Activated CD4-positive, alpha-beta T cell treated with anti-CD3 and anti-CD28 coated beads, Interleukin-2, amount 10 ng/mL, durations not matched to agents 24 days and 14 days (primary cell): ENCODE data around the gene MEGF6. TPM values are rescaled to one million over a fixed set of nuclear protein-coding genes. Genes with fewer than 3 reads are reported as not detected.

Source experiments
- DNase-seq: peaks from one replicate; pipeline ENCODE4 v3.0.0; 2022
- H3K27ac Mint-ChIP-seq: one replicate; pipeline ENCODE4 v1.8.0; 2022; ENCODE audit warnings: mild to moderate bottlenecking, mixed read lengths
- H3K27me3 Mint-ChIP-seq: one replicate; pipeline ENCODE4 v1.8.0; 2022; ENCODE audit warnings: mixed read lengths
- H3K36me3 Mint-ChIP-seq: one replicate; pipeline ENCODE4 v1.8.0; 2022; ENCODE audit warnings: low read depth, mild to moderate bottlenecking, mixed read lengths
- H3K4me1 Mint-ChIP-seq: one replicate; pipeline ENCODE4 v1.8.0; 2021; ENCODE audit warnings: mixed read lengths
- H3K4me3 Mint-ChIP-seq: one replicate; pipeline ENCODE4 v1.8.0; 2022; ENCODE audit warnings: mild to moderate bottlenecking, moderate library complexity, mixed read lengths
- H3K9me3 Mint-ChIP-seq: one replicate; pipeline ENCODE4 v1.8.0; 2021; ENCODE audit warnings: mixed read lengths
- intact Hi-C: fragments of 100-400 bp; cut with micrococcal nuclease; formaldehyde crosslinking; loops from one replicate; pipeline ENCODE4 v1.15.1; 2023
- total RNA-seq: library from RNA; stranded (reverse); gene quantifications from 2 replicates; pipeline ENCODE4 v1.2.3, GENCODE V29; 2022

The MEGF6 gene
- total RNA-seq, 1 donor from 2014 or later, result 1.7 TPM

DNA sequence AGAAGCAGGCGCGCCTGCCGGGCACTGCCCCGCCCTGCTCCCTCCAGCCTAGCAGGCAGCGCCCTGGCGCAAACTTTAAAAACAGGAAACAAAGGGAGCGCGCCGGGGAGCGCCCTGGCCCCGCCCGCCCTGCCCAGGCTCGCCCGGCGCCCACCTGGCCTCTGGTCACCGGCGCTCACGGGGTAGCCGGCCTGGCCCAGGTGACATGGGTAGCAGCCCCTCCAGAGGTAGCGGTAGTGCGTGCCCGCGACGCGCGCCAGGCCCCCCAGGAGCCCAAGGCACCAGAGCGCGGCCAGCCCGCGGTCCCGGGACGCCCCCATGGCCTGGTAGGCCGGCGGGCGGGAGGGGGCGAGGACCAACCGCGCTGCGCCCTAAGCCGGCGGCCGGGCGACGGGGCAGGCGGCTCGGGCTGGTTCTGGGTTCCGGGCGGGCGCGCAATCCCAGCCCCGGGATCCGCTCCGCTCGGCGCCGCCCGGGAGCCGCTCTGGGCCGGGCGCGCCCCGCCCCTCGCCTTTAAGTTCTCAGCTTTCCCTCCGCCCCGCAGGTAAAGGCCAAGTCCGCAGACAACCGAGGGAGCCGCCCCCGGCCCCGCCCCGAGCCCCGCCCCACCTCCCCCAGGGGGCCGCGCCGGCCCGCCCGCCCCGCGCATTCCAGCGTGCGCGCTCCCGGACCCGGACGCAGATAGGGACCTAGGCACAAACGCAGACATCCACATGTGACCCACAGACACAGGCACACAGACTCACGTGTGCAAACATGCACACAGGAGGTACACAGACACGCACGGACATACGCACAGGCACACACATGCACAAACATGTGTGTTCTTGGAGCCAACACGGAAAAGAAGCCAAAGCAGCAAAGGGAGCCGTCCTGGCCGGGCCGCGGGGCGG lies 80.1 kb downstream of the MEGF6 start:
- Mint-ChIP-seq H3K9me3 (no peaks in the 10 kb centered on the region), H3K36me3 (no peaks in the 10 kb centered on the region), H3K27me3 (no peaks in the 10 kb centered on the region), H3K4me3 (peak overlapping the region; percentile 81), H3K4me1 (peaks cover 7% of the 10 kb centered on the region), H3K27ac (peak overlapping the region; percentile 87)
- peak; percentile 92 for DNase-seq
- intact Hi-C loops, result no loop called here

DNA sequence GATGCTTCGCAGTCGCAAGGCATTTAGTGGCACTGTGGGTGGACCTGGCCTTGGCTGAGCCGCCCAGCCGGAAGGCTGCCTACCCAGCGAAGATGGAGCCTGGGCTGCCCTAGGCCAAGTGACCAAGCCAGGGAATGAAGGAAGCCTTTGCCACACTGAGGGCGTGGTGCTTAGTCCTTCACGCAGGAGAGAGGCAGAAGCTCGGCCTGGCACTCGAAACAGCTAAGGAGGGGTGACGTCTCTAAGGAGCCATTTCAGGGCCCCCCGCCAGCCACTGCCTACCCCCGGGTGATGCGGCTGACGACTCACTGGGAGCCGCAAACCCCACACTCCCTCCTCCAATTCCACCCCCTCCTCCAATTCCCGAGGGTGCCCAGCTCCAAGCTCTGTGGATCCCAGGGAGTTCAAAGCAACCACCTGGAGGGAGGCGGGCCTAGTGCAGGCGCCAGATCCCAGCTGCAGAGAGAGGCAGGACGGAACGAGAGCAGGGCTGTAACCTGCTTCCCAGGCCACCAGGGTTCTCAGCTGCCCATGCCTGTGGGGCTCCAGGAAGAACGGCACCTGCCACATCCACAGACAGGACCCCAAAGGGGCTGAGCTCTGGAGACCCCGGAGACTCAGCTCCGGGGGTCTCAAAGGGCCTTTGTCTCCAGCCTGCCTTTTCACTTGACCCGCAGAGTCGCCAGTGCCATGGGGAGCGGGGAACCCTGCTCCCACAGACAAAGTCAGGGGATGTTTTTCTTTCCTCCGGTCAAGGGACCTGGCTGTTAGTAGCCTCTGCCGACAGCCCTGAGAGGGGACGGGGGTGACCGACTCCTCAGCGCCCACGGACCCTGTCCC lies 81.0 kb downstream of the MEGF6 start:
- peak overlapping the region; percentile 81 for H3K4me3 Mint-ChIP-seq
- H3K36me3 Mint-ChIP-seq, result no peaks in the 10 kb centered on the region
- H3K9me3 Mint-ChIP-seq, result no peaks in the 10 kb centered on the region
- peak; percentile 67 for DNase-seq
- H3K4me1 Mint-ChIP-seq, result peaks cover 7% of the 10 kb centered on the region
- H3K27ac Mint-ChIP-seq, result peak overlapping the region; percentile 37
- intact Hi-C loops, result no loop called here
- no peaks in the 10 kb centered on the region for H3K27me3 Mint-ChIP-seq

DNA sequence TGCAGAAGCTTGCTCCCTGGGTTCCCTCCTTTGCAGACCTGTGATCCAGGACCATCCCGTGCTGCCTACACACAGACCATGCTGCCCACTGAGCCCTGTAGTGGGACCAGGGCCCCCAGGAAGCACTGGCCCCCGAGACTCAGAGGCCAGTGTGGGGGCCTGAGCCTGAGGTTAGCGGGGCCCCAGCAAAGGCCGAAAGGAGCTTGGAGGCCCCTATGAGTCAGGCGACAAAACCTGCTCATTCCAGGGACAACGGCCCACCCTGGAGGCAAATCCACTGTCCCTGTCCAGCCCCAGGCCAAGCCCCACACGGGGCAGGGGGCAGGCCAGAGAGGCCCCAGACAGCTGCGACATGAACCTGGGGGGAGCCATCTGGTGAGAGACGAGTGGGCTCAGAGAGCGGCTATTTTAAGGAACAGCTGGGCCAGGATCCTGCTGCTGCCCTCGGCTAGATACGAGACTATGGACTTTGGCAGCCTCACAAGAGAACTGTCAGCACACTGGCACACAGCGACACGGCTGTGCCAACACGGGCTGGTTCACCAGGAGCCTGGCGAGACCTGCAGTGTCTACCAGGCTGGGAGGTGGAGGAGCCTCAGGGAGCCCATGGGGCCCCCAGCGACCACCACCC lies 82.1 kb downstream of the MEGF6 start:
- Mint-ChIP-seq H3K9me3 (no peaks in the 10 kb centered on the region), H3K36me3 (no peaks in the 10 kb centered on the region), H3K4me1 (peaks cover 7% of the 10 kb centered on the region), H3K4me3 (peak overlapping the region; percentile 81), H3K27me3 (no peaks in the 10 kb centered on the region), H3K27ac (no peak overlapping the region)
- no peak for DNase-seq
- intact Hi-C loops, result no loop called here

DNA sequence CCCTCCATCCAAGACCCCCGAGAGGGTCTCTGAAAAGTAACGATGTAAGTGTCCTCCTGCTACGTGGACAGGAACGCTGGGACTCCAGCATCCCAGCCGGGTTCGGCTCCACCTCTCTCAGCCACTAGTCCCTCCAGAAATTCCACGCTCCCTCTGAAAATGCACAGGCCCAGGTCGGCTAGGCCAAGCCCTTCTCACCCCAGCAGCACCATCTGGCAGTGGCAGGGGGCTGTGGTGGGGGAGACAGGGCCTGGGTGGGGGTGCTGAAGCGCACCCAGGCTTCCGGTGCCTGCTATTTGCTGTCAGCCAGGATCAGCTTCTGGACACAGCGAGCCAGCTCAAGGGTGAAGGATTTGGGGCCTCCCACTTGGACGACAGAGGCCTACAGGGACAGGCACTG lies 83.5 kb downstream of the MEGF6 start:
- intact Hi-C loops, result no loop called here
- Mint-ChIP-seq H3K27ac (no peak overlapping the region), H3K9me3 (no peaks in the 10 kb centered on the region), H3K36me3 (no peaks in the 10 kb centered on the region), H3K27me3 (no peaks in the 10 kb centered on the region), H3K4me1 (peaks cover 7% of the 10 kb centered on the region), H3K4me3 (no peak overlapping the region)
- no peak for DNase-seq

DNA sequence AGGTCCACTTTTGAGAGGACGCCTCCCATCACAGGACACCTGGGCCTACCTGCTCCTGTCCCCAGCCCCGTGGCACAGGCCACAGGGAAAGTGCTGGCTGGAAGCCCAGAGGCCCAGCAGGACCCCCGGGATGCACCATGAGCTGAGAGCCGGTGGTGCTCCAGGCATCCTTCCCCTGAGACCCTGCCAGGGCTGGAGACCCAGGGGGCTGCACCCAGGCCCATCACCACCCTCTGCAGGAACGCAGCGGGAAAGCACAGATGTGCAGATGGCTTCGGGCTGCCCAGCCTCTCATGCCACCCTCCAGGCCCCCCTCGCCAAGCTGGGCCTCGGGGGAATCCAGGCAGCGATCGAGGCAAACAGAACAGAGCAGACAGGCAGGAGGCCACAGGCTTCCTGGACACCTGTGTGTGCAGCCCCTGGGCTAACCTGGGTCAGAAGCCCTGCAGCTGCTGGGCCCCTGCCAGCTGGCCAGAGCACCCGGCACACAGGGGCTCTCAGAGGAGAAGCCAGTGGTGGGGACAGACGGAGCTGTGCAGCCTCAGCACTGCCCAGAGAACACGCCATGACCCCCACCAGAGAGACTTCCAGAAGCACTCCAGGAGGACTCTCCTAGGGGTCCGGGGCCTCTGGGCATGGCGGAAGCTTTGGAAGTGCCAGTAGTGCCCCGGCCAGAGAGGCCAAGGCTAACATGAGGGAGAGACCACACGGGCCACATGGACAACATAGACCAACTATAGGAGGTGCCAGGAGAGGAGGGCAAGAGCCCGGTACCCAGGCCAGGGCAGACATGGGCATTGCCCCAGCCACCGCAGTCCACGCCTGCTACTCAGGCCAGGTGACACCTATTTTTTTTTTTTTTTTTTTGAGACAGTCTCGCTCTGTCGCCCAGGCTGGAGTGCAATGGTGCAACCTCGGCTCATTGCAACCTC lies 85.5 kb downstream of the MEGF6 start:
- H3K4me3 Mint-ChIP-seq, result no peak overlapping the region
- intact Hi-C loops, result no loop called here
- DNase-seq, result no peak
- no peak overlapping the region for H3K27ac Mint-ChIP-seq
- H3K9me3 Mint-ChIP-seq, result no peaks in the 10 kb centered on the region
- H3K36me3 Mint-ChIP-seq, result no peaks in the 10 kb centered on the region
- peaks cover 5% of the 10 kb centered on the region for H3K4me1 Mint-ChIP-seq
- H3K27me3 Mint-ChIP-seq, result no peaks in the 10 kb centered on the region

DNA sequence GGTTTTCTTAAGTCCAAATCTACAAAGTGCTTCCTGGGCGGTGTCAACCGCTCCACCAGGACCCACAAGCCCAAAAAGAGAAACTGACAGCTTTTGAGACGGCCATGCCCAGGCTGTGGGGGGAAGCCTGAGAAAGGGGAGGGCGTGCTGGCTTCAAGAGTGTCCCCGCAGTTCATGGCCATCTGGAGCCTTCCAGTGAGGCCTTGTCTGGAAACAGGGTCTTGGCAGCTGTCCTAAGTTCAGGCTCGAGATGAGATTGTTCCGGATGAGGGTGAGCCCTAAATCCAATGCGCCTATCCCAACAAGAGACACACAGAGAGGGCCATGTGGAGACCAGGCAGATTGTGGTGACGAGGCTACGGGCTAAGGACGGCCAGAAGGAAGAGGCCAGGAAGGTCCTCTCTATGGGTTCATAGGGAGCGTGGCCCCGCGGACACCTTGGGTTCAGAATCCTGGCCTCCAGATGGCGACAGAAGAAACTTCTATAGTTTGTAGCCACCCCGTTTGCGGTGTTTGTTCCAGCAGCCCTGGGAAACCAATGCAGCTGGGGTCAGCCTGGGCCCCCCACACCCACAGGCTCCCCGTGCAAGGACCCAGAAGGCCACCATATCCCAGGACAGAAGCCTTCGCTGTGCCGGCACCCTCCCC lies 86.6 kb downstream of the MEGF6 start:
- Mint-ChIP-seq H3K36me3 (no peaks in the 10 kb centered on the region), H3K4me3 (no peak overlapping the region)
- intact Hi-C loops, result no loop called here

DNA sequence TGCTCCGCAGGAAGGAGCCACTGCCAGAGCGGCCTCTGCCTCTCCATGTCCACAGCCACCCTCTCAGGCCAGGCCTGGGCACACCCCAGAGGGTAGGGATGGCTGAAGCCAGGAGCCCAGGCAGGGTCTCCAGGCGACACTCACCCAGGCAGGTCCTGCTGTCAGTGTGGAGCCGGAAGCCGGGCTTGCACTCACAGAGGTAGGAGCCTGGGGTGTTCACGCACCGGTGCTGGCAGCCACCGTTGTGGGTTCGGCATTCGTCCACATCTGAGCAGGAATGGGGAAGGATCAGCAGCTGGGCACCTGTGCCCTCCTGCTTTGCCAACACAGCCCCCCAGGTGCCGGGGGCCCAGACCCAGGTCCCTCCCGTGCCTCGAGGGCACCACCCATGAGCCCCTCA lies 87.3 kb downstream of the MEGF6 start:
- no peaks in the 10 kb centered on the region for H3K36me3 Mint-ChIP-seq
- no peak overlapping the region for H3K27ac Mint-ChIP-seq
- no peak overlapping the region for H3K4me3 Mint-ChIP-seq
- no peak for DNase-seq
- intact Hi-C loops, result no loop called here
- H3K9me3 Mint-ChIP-seq, result no peaks in the 10 kb centered on the region
- H3K27me3 Mint-ChIP-seq, result no peaks in the 10 kb centered on the region
- no peaks in the 10 kb centered on the region for H3K4me1 Mint-ChIP-seq

More for the DNA sequence above, 86.6 kb downstream of the MEGF6 start:
- no peaks in the 10 kb centered on the region for H3K9me3 Mint-ChIP-seq
- no peaks in the 10 kb centered on the region for H3K27me3 Mint-ChIP-seq
- no peak for DNase-seq
- no peaks in the 10 kb centered on the region for H3K4me1 Mint-ChIP-seq
- H3K27ac Mint-ChIP-seq, result no peak overlapping the region

DNA sequence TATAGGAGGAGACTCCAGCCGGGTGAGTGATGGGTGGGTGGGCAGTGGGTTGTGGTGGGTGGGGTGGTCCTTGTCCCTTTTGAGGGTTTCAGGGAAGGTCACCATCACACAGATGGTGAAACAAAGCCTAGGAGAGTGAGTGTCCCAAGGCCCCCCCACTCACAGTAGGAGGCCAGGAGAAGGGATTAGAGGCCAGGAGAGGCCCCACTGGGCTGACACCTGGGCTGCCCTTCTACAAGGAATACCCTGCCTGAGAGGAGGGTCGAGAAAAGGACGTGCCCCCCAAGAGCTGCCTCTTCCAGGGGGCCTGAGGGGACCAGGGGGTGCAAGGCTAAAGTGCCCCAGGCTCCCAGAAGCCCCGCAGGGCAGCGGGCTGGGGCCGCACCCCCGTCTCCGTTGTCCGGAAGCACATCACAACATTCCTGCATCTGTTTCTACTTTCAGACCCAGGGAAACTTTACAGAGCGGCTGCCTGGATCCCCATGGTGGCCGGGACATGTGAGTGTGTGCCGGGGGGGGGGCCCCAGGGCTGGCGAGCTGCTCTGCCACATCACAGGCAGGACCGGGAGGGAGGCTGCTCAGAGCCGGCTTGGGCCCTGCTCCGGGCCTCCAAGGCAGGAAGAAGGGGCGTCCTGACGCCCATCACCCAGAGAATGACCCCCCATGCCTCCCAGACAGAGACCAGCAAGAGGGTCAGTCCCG lies 88.6 kb downstream of the MEGF6 start:
- Mint-ChIP-seq H3K4me1 (no peaks in the 10 kb centered on the region), H3K4me3 (no peak overlapping the region), H3K36me3 (no peaks in the 10 kb centered on the region), H3K27ac (no peak overlapping the region), H3K27me3 (no peaks in the 10 kb centered on the region), H3K9me3 (no peaks in the 10 kb centered on the region)
- intact Hi-C loops, result no loop called here
- DNase-seq, result no peak

DNA sequence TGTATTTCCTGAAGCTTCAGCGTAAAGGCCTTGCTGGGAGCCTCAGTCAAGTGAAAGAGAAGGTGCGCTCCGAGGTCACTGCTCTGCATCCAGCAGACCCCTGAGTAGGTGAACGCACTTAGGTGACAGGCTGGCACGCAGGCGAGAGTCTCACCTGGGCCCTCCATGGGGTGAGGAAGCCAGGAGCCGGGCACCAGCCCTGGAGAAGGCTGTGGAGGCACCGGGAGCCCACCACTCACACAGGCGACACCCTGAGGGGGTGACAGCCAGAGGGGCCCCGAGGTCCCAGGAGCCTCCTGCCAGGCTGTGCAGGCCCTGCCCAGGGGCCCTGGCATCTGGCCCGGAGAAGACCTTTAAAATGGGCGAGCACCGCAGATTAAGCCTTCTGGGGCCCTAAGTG lies 89.2 kb downstream of the MEGF6 start:
- no peak overlapping the region for H3K27ac Mint-ChIP-seq
- H3K9me3 Mint-ChIP-seq, result no peaks in the 10 kb centered on the region
- no peak for DNase-seq
- no peaks in the 10 kb centered on the region for H3K27me3 Mint-ChIP-seq
- intact Hi-C loops, result no loop called here
- H3K4me1 Mint-ChIP-seq, result no peaks in the 10 kb centered on the region
- H3K36me3 Mint-ChIP-seq, result no peaks in the 10 kb centered on the region
- H3K4me3 Mint-ChIP-seq, result no peak overlapping the region

DNA sequence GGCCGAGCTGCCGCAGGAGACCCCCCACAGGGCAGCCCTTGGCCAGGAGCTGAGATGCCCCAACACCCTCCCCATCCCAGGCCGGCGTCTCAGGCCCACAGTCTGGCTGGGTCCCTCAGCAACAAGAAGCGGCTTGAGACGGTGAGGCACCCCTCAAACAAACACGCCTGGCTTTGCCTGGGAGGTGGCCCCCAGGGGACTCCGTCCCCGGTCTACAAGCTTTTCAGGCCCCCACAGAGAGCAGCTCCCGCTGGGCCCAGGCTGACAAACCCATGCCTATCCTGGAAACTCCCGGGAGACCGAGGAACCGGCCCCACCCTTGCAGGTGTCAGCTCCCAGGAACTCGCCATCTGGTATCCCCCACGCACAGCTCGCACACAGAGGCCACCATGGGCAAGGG lies 89.9 kb downstream of the MEGF6 start:
- no peak for DNase-seq
- intact Hi-C loops, result no loop called here
- no peaks in the 10 kb centered on the region for H3K9me3 Mint-ChIP-seq
- H3K4me3 Mint-ChIP-seq, result no peak overlapping the region
- H3K27ac Mint-ChIP-seq, result no peak overlapping the region
- no peaks in the 10 kb centered on the region for H3K36me3 Mint-ChIP-seq
- no peaks in the 10 kb centered on the region for H3K27me3 Mint-ChIP-seq
- no peaks in the 10 kb centered on the region for H3K4me1 Mint-ChIP-seq

DNA sequence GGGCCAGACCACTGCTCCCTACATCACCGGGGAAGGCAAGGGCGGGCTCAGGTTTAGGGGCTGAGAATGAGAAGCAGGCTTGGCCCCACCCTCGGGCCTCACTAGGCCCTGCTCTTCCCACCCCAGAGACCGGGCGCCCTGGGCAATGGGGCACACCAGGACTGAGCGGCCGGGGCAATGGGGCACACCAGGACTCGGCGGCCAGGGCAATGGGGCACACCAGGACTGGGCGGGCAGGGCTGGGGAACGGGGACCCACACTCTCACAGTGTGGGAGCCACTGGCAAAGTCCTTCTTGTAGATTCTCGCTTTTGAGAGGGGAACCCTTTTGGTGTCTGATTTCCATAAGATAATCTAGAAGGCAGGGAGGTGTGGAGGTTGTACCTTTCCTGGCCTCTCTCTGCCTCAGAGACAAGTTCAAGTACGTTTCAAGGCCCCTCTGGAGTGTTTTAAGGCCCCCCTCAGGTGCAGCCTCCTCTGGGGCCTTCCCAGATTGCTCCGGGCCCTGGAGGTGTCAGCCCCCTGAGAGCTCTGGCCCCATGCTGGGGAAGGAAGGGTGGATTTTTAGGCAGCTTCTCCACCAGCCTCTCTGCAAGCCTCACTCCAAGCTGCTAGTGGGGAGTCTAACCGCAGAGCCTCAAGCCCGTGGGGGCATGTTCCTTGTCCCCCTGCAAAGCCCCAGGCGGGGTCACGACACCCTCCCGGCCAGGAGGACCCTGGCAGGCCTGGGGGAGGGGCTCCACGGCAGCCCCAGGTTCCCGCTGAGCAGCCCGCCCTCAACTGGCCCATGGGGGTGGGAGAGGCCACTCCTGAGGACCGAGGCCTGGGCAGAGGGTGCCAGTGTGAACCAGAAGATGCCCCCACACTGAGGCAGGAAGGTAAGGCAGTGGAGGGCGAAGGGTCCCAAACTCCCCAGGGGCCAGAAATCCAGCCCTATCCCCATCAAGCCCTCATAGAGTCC lies 90.6 kb downstream of the MEGF6 start:
- H3K4me1 Mint-ChIP-seq, result no peaks in the 10 kb centered on the region
- no peak for DNase-seq
- H3K9me3 Mint-ChIP-seq, result no peaks in the 10 kb centered on the region
- no peaks in the 10 kb centered on the region for H3K27me3 Mint-ChIP-seq
- no peak overlapping the region for H3K4me3 Mint-ChIP-seq
- intact Hi-C loops, result no loop called here
- H3K27ac Mint-ChIP-seq, result no peak overlapping the region
- H3K36me3 Mint-ChIP-seq, result no peaks in the 10 kb centered on the region
